Neural cell (in vitro differentiated cells): Measurements from ENCODE around the gene PLIN4. TPM values are rescaled to one million over a fixed set of nuclear protein-coding genes. Genes with fewer than 3 reads are reported as not detected.

ENCODE experiments used
- H2AFZ ChIP-seq: fragments of 200-600, 300-800 bp; sonication (generic), shearing (Covaris generic); 2 replicates; pipeline ENCODE4 v1.6.0; 2014; ENCODE audit warnings: low read depth, mild to moderate bottlenecking, antibody characterized with exemption, low read length, moderate library complexity
- H3F3A ChIP-seq: fragments of 200-600 bp; shearing (Covaris generic); 2 replicates; pipeline ENCODE4 v1.6.1; 2016; ENCODE audit warnings: mild to moderate bottlenecking, moderate library complexity, mixed read lengths, antibody characterized with exemption, low read length; ENCODE audit not compliant: insufficient read depth, poor library complexity, severe bottlenecking
- H3K27ac ChIP-seq: fragments of 200-600, 300-800 bp; sonication (generic), shearing (Covaris generic); 2 replicates; pipeline ENCODE4 v1.5.1; 2014; ENCODE audit warnings: mild to moderate bottlenecking, low read length, moderate library complexity
- H3K27me3 ChIP-seq: fragments of 300-800, 200-600 bp; sonication (generic), shearing (Covaris generic); 2 replicates; pipeline ENCODE4 v1.6.0; 2014; ENCODE audit warnings: mild to moderate bottlenecking, low read depth, low read length, moderate library complexity; ENCODE audit not compliant: insufficient read depth
- H3K36me3 ChIP-seq: fragments of 300-800, 200-600 bp; sonication (generic), shearing (Covaris generic); 2 replicates; pipeline ENCODE4 v1.5.1; 2014; ENCODE audit warnings: mild to moderate bottlenecking, antibody characterized with exemption, low read length, moderate library complexity; ENCODE audit not compliant: insufficient read depth
- H3K4me2 ChIP-seq: fragments of 300-800, 200-600 bp; sonication (generic), shearing (Covaris generic); 2 replicates; pipeline ENCODE4 v1.6.0; 2014; ENCODE audit warnings: mild to moderate bottlenecking, low read length
- H3K4me3 ChIP-seq: fragments of 300-800, 200-600 bp; sonication (generic), shearing (Covaris generic); 2 replicates; pipeline ENCODE4 v1.5.1; 2014; ENCODE audit warnings: mild to moderate bottlenecking, low read length, moderate library complexity
- H3K79me2 ChIP-seq: fragments of 200-600 bp; shearing (Covaris generic); replicated peaks from 2 replicates; pipeline ENCODE4 v1.6.0; 2014; ENCODE audit warnings: mild to moderate bottlenecking, low read length, moderate library complexity; ENCODE audit not compliant: insufficient read depth
- H3K9ac ChIP-seq: fragments of 300-800, 200-600 bp; sonication (generic), shearing (Covaris generic); 2 replicates; pipeline ENCODE4 v1.6.1; 2016; ENCODE audit warnings: mild to moderate bottlenecking, low read length, mixed read lengths
- H3K9me2 ChIP-seq: fragments of 200-600 bp; shearing (Covaris generic); 2 replicates; pipeline ENCODE4 v1.6.1; 2016; ENCODE audit warnings: mild to moderate bottlenecking, low read length, mixed read lengths; ENCODE audit not compliant: insufficient read depth
- H3K9me3 ChIP-seq: fragments of 200-600, 300-800 bp; sonication (generic), shearing (Covaris generic); 2 replicates; pipeline ENCODE4 v1.6.1; 2016; ENCODE audit warnings: mild to moderate bottlenecking, mixed run types, low read length, moderate library complexity, mixed read lengths
- H4K20me1 ChIP-seq: fragments of 200-600 bp; shearing (Covaris generic); 2 replicates; pipeline ENCODE4 v1.6.1; 2016; ENCODE audit warnings: mild to moderate bottlenecking, mixed run types; ENCODE audit not compliant: insufficient read depth
- EP300 ChIP-seq: fragments of 450-650 bp; conservative IDR thresholded peaks from 2 replicates; pipeline ENCODE4 v1.6.1; 2014; ENCODE audit warnings: antibody characterized with exemption, mild to moderate bottlenecking, moderate library complexity; ENCODE audit not compliant: poor library complexity, severe bottlenecking
- EZH2 ChIP-seq: fragments of 200-600, 300-800 bp; shearing (Covaris generic), sonication (generic); IDR thresholded peaks from 2 replicates; pipeline ENCODE4 v1.6.1; 2014; ENCODE audit warnings: antibody characterized with exemption, low read length, borderline replicate concordance, mild to moderate bottlenecking; ENCODE audit not compliant: insufficient read depth, poor library complexity, severe bottlenecking
- MXI1 ChIP-seq: fragments of 450-650 bp; conservative IDR thresholded peaks from 2 replicates; pipeline ENCODE4 v1.6.1; 2014; ENCODE audit warnings: antibody characterized with exemption, mild to moderate bottlenecking; ENCODE audit not compliant: poor library complexity, severe bottlenecking
- POLR2AphosphoS5 ChIP-seq: IDR thresholded peaks from 2 replicates; pipeline ENCODE4 v1.6.1; 2012
- RAD21 ChIP-seq: fragments of 450-650 bp; conservative IDR thresholded peaks from 2 replicates; pipeline ENCODE4 v1.6.1; 2014; ENCODE audit warnings: antibody characterized with exemption, mild to moderate bottlenecking, moderate library complexity
- SMC3 ChIP-seq: fragments of 450-650 bp; conservative IDR thresholded peaks from 2 replicates; pipeline ENCODE4 v1.6.1; 2014; ENCODE audit warnings: antibody characterized with exemption, mild to moderate bottlenecking, moderate library complexity; ENCODE audit not compliant: poor library complexity
- TAF1 ChIP-seq: IDR thresholded peaks from 2 replicates; pipeline ENCODE4 v1.6.1; 2012; ENCODE audit warnings: low read depth
- polyA plus RNA-seq: library from polyadenylated mRNA; depleted of rRNA; stranded (reverse); fragments of >200 nt; gene quantifications from 2 replicates; pipeline ENCODE4 v1.2.3, GENCODE V29; 2014
- TF ChIP-seq, protein P1 (sequence below): fragments of 450-650 bp; IDR thresholded peaks from 2 replicates; pipeline ENCODE4 v1.5.1; 2014; ENCODE audit warnings: antibody characterized with exemption, mild to moderate bottlenecking, moderate library complexity; ENCODE audit not compliant: poor library complexity, severe bottlenecking
- TF ChIP-seq, protein P2 (sequence below): IDR thresholded peaks from 2 replicates; pipeline ENCODE4 v1.6.1; 2012; ENCODE audit warnings: borderline replicate concordance

The PLIN4 gene
- polyA plus RNA-seq, 1 donor from 2014 or later, result not detected

DNA sequence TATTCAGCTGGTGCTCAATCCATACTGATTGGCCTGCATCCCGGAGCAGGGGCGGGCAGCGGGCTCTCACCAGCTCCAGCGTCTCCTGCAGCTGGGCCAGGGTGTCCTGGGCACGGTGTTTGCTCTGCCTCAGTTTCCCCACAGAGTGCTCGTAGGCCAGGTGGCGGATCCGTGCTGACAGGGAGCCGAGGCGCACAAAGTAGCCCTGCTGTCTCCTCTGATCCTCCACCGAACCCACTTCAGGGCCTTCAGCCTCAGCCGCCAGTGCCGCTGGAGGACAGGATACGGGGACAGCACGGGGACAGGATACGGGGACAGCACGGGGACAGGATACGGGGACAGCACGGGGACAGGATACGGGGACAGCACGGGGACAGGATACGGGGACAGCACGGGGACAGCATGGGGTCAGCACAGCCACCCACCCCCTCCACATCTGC lies 7.3 kb upstream of the PLIN4 start:
- Histone ChIP-seq H3K27ac (no peak overlapping the region), H2AFZ (no peak overlapping the region), H3K79me2 (no peaks in the 10 kb centered on the region), H3K4me3 (no peak overlapping the region), H3K9ac (no peak overlapping the region), H3F3A (no peaks in the 10 kb centered on the region), H4K20me1 (no peaks in the 10 kb centered on the region), H3K27me3 (no peaks in the 10 kb centered on the region), H3K36me3 (no peaks in the 10 kb centered on the region), H3K4me2 (no peak overlapping the region), H3K9me3 (no peaks in the 10 kb centered on the region), H3K9me2 (no peaks in the 10 kb centered on the region)
- TF ChIP-seq EZH2 (no peak), RAD21 (no peak), EP300 (no peak), TAF1 (no peak), POLR2AphosphoS5 (no peak), SMC3 (no peak), MXI1 (no peak)
- TF ChIP-seq, protein P1, sequence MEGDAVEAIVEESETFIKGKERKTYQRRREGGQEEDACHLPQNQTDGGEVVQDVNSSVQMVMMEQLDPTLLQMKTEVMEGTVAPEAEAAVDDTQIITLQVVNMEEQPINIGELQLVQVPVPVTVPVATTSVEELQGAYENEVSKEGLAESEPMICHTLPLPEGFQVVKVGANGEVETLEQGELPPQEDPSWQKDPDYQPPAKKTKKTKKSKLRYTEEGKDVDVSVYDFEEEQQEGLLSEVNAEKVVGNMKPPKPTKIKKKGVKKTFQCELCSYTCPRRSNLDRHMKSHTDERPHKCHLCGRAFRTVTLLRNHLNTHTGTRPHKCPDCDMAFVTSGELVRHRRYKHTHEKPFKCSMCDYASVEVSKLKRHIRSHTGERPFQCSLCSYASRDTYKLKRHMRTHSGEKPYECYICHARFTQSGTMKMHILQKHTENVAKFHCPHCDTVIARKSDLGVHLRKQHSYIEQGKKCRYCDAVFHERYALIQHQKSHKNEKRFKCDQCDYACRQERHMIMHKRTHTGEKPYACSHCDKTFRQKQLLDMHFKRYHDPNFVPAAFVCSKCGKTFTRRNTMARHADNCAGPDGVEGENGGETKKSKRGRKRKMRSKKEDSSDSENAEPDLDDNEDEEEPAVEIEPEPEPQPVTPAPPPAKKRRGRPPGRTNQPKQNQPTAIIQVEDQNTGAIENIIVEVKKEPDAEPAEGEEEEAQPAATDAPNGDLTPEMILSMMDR, result no peak
- TF ChIP-seq, protein P2, sequence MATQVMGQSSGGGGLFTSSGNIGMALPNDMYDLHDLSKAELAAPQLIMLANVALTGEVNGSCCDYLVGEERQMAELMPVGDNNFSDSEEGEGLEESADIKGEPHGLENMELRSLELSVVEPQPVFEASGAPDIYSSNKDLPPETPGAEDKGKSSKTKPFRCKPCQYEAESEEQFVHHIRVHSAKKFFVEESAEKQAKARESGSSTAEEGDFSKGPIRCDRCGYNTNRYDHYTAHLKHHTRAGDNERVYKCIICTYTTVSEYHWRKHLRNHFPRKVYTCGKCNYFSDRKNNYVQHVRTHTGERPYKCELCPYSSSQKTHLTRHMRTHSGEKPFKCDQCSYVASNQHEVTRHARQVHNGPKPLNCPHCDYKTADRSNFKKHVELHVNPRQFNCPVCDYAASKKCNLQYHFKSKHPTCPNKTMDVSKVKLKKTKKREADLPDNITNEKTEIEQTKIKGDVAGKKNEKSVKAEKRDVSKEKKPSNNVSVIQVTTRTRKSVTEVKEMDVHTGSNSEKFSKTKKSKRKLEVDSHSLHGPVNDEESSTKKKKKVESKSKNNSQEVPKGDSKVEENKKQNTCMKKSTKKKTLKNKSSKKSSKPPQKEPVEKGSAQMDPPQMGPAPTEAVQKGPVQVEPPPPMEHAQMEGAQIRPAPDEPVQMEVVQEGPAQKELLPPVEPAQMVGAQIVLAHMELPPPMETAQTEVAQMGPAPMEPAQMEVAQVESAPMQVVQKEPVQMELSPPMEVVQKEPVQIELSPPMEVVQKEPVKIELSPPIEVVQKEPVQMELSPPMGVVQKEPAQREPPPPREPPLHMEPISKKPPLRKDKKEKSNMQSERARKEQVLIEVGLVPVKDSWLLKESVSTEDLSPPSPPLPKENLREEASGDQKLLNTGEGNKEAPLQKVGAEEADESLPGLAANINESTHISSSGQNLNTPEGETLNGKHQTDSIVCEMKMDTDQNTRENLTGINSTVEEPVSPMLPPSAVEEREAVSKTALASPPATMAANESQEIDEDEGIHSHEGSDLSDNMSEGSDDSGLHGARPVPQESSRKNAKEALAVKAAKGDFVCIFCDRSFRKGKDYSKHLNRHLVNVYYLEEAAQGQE, result no peak

DNA sequence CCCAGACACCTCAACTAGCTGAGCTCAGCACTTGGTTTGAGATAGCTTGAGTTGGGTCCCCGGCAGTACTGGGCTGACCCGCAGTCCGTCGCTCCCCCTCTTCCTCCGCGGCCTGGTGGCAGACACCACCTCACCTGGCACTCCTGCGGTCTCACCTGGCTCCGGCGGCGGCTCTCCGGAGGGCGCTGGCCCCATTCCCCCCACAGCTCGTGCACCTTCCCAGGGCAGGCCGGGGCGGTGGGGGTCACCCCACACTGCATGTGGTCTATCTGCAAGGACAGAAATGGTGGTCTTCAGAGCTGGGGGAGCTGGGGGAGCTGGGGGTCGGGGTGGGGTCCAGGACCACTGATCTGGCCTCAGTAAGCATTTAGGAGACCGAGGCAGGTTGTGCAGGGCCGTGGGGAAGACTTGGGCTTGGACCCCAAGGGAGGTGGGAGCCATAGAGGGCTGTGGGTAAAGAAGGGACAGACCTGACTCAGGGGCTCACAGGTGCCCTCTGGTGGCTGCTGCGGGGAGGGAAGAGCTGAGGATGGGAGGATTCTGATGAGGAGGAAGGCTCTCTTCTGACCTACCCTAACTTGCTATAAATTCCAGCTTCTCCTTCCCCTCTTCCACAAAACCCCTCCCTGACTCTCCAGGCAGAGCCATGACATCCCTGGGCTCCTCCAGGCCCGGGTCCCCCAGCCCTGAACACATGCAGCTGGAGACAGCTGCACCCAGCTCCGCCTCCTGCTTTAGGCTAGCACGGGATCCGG lies 6.7 kb upstream of the PLIN4 start:
- Histone ChIP-seq H3K9me3 (no peaks in the 10 kb centered on the region), H3K27ac (no peak overlapping the region), H3K9ac (no peak overlapping the region), H2AFZ (no peak overlapping the region), H3F3A (no peaks in the 10 kb centered on the region), H3K9me2 (no peaks in the 10 kb centered on the region), H3K4me3 (no peak overlapping the region), H3K79me2 (no peaks in the 10 kb centered on the region), H3K4me2 (no peak overlapping the region), H3K36me3 (no peaks in the 10 kb centered on the region), H3K27me3 (no peaks in the 10 kb centered on the region), H4K20me1 (no peaks in the 10 kb centered on the region)
- no peak for TF ChIP-seq MXI1
- TF ChIP-seq SMC3, result no peak
- no peak for TF ChIP-seq EZH2
- TF ChIP-seq, protein P2, result no peak
- no peak for TF ChIP-seq POLR2AphosphoS5
- TF ChIP-seq RAD21, result no peak
- TF ChIP-seq, protein P1, result no peak
